Measurements from ENCODE around the gene CA10. TPM values are rescaled to one million over a fixed set of nuclear protein-coding genes. Genes with fewer than 3 reads are reported as not detected.

CA10 gene
- total RNA-seq, 1 experiment from 2014 or later: 0.46 TPM

DNA sequence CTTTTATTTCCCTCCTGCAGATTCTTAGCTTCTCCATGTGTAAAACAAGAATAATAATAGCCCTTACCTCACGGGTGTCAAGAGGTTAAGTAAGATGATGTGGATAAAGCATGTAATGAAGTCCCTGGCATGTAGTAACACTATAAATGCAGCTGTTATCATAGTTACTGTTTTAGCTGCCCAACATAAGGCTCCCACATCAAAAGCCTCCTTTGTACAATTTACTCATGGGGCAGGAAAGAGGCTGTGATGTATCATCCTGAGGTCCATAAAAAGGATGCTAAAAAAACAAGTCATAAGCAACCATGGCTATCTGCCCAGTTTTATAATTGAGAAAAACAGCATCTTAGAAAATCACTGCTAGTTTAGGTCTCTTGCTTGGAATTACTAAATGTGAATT is 339.7 kb downstream of the CA10 start:
- WGBS (ENCODE audit: extremely low coverage, insufficient read length, low lambda C conversion rate): no CpG with 5 or more reads among the region's 1 CpG
- Histone ChIP-seq H3K9ac (ENCODE audit: extremely low read depth, insufficient read length, low read length) (no peak overlapping the region), H3K18ac (ENCODE audit: insufficient read length, low read depth, low read length) (no peak overlapping the region), H3K23ac (ENCODE audit: insufficient read length, low read depth, low read length) (no peak overlapping the region), H3K23me2 (ENCODE audit: insufficient read length, low read depth, low read length, poor library complexity, severe bottlenecking) (no peaks in the 10 kb centered on the region), H3K9me3 (ENCODE audit: control insufficient read depth, low read depth, low read length) (no peaks in the 10 kb centered on the region), H2BK120ac (ENCODE audit: low read depth, low read length, poor library complexity, severe bottlenecking) (no peak overlapping the region), H2BK15ac (ENCODE audit: low read depth, low read length) (no peak overlapping the region), H3K14ac (ENCODE audit: insufficient read depth, low read length) (no peak overlapping the region), H3T11ph (ENCODE audit: low read length) (no peak overlapping the region), H4K20me1 (ENCODE audit: control insufficient read depth, insufficient read depth, insufficient read length) (no peaks in the 10 kb centered on the region), H4K8ac (replicated peaks; ENCODE audit: insufficient read length, low read depth, low read length) (no peak overlapping the region), H4K91ac (ENCODE audit: insufficient read length, low read depth, low read length) (no peak overlapping the region), H3K4me1 (ENCODE audit: insufficient read depth, low read length) (no peaks in the 10 kb centered on the region), H3K27ac (ENCODE audit: insufficient read length, low read depth, low read length) (no peak overlapping the region), H3K56ac (ENCODE audit: insufficient read length, low read depth, low read length) (no peak overlapping the region), H3K4me2 (ENCODE audit: insufficient read depth, insufficient read length, low read length) (no peak overlapping the region), H3K79me2 (ENCODE audit: insufficient read depth, low read length) (no peaks in the 10 kb centered on the region), H3K27me3 (ENCODE audit: insufficient read depth, low read length) (no peaks in the 10 kb centered on the region), H2AK5ac (ENCODE audit: insufficient read length, low read length) (no peak overlapping the region), H2BK5ac (ENCODE audit: insufficient read length, low read length) (no peak overlapping the region), H4K5ac (ENCODE audit: insufficient read length, low read depth, low read length) (no peak overlapping the region), H3K4ac (ENCODE audit: low read depth, low read length) (no peak overlapping the region), H2AFZ (ENCODE audit: low read length) (no peak overlapping the region), H3K79me1 (ENCODE audit: insufficient read depth, low read depth, low read length, poor library complexity, severe bottlenecking) (no peaks in the 10 kb centered on the region), H2BK20ac (ENCODE audit: low read depth, low read length, poor library complexity, severe bottlenecking) (no peak overlapping the region), H2BK12ac (ENCODE audit: insufficient read length, low read depth, low read length) (no peak overlapping the region)
- H3K4me3 Mint-ChIP-seq: no peak overlapping the region
- TF ChIP-seq, protein P1, sequence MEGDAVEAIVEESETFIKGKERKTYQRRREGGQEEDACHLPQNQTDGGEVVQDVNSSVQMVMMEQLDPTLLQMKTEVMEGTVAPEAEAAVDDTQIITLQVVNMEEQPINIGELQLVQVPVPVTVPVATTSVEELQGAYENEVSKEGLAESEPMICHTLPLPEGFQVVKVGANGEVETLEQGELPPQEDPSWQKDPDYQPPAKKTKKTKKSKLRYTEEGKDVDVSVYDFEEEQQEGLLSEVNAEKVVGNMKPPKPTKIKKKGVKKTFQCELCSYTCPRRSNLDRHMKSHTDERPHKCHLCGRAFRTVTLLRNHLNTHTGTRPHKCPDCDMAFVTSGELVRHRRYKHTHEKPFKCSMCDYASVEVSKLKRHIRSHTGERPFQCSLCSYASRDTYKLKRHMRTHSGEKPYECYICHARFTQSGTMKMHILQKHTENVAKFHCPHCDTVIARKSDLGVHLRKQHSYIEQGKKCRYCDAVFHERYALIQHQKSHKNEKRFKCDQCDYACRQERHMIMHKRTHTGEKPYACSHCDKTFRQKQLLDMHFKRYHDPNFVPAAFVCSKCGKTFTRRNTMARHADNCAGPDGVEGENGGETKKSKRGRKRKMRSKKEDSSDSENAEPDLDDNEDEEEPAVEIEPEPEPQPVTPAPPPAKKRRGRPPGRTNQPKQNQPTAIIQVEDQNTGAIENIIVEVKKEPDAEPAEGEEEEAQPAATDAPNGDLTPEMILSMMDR (conservative IDR thresholded peaks at IDR 0.05): no peak
- H3K36me3 Mint-ChIP-seq (ENCODE audit: insufficient read depth in 1 of 3, low read depth in 3 of 3): no peaks in the 10 kb centered on the region
- no peak overlapping the region for H3K27ac Mint-ChIP-seq
- H3K9me3 Mint-ChIP-seq: no peaks in the 10 kb centered on the region; a peak in 1 of 5 replicates
- H3K27me3 Mint-ChIP-seq (ENCODE audit: low read depth): no peaks in the 10 kb centered on the region
- peaks cover 3 to 6% of the 10 kb centered on the region in 2 experiments; a peak in 2 of 4 replicates for H3K4me1 Mint-ChIP-seq
- no peak for DNase-seq

All from H9 (cell line).